LNCaP clone FGC (cell line): ENCODE results near the gene LOXL1.

ENCODE experiments used
- DNase-seq: peaks from one replicate; pipeline ENCODE4 v3.0.0-alpha.2; 2011; ENCODE audit warnings: low read depth
- H3K4me3 ChIP-seq: 2 replicates; pipeline ENCODE4 v1.5.1; 2011; ENCODE audit warnings: mild to moderate bottlenecking, low read depth, low read length, control low read depth
- TF ChIP-seq, protein P1 (sequence below): IDR thresholded peaks from 2 replicates; pipeline ENCODE4 v1.5.1; 2012; ENCODE audit warnings: mild to moderate bottlenecking; ENCODE audit not compliant: control insufficient read depth, insufficient read depth; ENCODE audit errors: extremely low read depth

LOXL1 gene

GRCh38 chr15:73886717-73887345, 39.4 kb upstream of the LOXL1 start:
- TF ChIP-seq, protein P1, sequence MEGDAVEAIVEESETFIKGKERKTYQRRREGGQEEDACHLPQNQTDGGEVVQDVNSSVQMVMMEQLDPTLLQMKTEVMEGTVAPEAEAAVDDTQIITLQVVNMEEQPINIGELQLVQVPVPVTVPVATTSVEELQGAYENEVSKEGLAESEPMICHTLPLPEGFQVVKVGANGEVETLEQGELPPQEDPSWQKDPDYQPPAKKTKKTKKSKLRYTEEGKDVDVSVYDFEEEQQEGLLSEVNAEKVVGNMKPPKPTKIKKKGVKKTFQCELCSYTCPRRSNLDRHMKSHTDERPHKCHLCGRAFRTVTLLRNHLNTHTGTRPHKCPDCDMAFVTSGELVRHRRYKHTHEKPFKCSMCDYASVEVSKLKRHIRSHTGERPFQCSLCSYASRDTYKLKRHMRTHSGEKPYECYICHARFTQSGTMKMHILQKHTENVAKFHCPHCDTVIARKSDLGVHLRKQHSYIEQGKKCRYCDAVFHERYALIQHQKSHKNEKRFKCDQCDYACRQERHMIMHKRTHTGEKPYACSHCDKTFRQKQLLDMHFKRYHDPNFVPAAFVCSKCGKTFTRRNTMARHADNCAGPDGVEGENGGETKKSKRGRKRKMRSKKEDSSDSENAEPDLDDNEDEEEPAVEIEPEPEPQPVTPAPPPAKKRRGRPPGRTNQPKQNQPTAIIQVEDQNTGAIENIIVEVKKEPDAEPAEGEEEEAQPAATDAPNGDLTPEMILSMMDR: no peak
- no peak for DNase-seq
- no peak overlapping the region for H3K4me3 ChIP-seq

DNA sequence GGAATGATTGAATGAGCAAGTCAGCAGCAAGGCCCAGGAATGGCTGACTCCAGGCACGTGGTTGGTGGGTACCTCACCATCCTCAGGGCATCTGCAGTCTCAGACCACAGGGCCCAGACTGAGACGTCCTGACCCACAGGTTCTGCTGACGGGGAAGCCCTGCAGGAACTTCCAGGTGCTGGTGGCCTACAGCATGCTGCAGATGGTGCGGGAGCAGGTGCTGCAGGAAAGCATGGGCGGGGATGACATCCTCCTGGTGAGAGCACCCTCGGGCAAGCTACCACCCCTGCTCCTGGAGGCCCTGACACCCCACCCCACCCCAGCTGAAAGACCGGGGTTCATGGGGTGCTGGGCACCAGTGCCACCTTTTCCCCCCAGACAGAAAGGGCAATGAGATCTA, 38.8 kb upstream of the LOXL1 start:
- DNase-seq: no peak
- no peak overlapping the region for H3K4me3 ChIP-seq

GRCh38 chr15:73888224-73889041, 37.8 kb upstream of the LOXL1 start:
- TF ChIP-seq, protein P1: no peak
- no peak overlapping the region for H3K4me3 ChIP-seq
- DNase-seq: no peak

More for the DNA sequence above, 38.8 kb upstream of the LOXL1 start:
- TF ChIP-seq, protein P1: no peak

GRCh38 chr15:73889053-73889761, 37.1 kb upstream of the LOXL1 start:
- H3K4me3 ChIP-seq: no peak overlapping the region
- TF ChIP-seq, protein P1: no peak

DNA sequence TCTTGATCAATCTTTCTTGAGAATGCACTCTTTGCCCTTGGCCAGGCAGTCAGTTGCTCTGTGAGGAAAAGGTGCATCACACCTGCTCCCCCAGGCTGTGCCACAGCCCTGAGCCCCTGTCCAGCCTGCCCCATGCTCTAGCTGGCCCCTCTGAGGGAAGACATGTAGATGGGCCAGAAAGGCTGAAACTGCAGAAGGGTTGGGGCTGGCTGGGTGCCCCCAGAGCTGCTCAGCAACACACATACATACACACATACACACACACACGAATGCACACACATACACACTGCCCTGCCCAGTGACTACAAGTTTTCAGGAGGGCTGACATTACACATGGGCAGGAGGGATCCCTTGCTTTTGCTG, 36.5 kb upstream of the LOXL1 start:
- TF ChIP-seq, protein P1: no peak

More at GRCh38 chr15:73889053-73889761, 37.1 kb upstream of the LOXL1 start:
- no peak for DNase-seq

DNA sequence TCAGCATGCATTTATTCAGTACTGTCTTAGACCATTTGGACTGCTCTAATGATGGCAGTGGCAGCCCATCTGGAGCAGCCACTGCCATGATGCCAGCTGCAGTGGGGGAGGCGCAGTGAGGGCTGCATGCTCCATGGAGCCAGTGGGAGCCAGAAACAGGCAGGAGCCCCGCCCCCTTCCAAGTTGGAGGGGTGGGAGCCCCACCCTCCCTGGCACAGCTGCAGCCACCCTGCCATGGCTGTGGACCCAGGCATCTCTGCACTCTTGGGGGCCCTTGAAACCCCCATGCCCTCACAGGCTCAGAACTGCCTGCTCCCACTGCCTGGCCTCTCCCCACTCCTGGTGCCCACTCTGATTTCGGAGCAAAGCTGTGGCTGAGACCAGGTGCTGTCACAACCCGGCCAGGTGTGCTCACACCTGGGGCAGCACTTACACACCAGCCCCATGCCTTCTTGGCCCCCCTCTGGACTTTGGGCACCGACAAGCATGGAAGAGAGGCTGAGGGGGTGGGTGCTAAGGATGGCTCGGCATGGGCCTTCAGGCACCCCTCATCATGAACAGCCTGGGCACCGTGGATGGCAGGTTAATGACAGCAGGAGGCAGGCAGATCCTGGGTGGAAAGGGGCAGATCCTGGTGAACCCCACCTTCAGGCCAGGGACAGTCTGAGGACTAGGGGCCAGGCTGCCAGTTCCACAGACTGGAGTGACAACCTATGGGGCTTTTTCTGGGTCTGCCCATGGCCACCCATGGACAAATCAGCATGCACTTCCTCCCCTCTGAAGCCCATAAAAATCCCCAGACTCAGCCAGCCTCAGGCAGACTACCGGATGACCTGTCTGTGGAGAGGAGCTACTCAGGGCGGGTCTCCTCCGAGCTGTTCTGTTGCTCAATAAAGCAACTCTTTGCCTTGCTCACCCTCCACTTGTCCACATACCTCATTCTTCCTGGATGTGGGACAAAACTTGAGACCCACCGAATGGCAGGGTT, 34.6 kb upstream of the LOXL1 start:
- no peak for DNase-seq
- TF ChIP-seq, protein P1: no peak
- H3K4me3 ChIP-seq: no peak overlapping the region

More for the DNA sequence above, 36.5 kb upstream of the LOXL1 start:
- DNase-seq: no peak
- no peak overlapping the region for H3K4me3 ChIP-seq
